ENCODE data around the gene PYGM.

- peak; percentile 13; the same call in 1 of the 2 replicates for TF ChIP-seq CTCF (IDR thresholded peaks at IDR 0.05)
- TF ChIP-seq ZFX (IDR thresholded peaks at IDR 0.05; ENCODE audit: borderline replicate concordance), result no peak
Measured at GRCh38 chr11:64713016-64713707, 46.6 kb downstream of the PYGM start.
